ENCODE data around the gene ITGB3.
A peak's percentile ranks its signal among the peaks of the same experiment; 100 is the strongest.
"Not testable (repeated sequence)": the region's sequence is repeated elsewhere in the genome, so short reads cannot be mapped to it uniquely, and the experiment has no call there.

The ITGB3 gene

GRCh38 chr17:47244697-47245096 is 8.9 kb upstream of the ITGB3 start:
- no peak for DNase-seq (ENCODE audit: low read depth, low spot score)

GRCh38 chr17:47246120-47246519 is 7.5 kb upstream of the ITGB3 start:
- DNase-seq (ENCODE audit: low read depth, low spot score): no peak

- no peak for DNase-seq (ENCODE audit: low read depth, low spot score)
Observed at GRCh38 chr17:47250855-47251254, 2.8 kb upstream of the ITGB3 start.

GRCh38 chr17:47251421-47251940 is 2.1 kb upstream of the ITGB3 start:
- DNase-seq (ENCODE audit: low read depth, low spot score): no peak

- DNase-seq (ENCODE audit: low read depth, low spot score): no peak
Observed at GRCh38 chr17:47252209-47252608, 1.4 kb upstream of the ITGB3 start.

GRCh38 chr17:47252766-47253512 is 688 bp upstream of the ITGB3 start:
- DNase-seq (ENCODE audit: low read depth, low spot score): no peak

GRCh38 chr17:47254403-47254943 is 846 bp downstream of the ITGB3 start:
- DNase-seq (ENCODE audit: low read depth, low spot score): no peak

- no peak for DNase-seq (ENCODE audit: low read depth, low spot score)
Observed at GRCh38 chr17:47257651-47258339, 4.2 kb downstream of the ITGB3 start.

GRCh38 chr17:47262586-47262985 is 9.0 kb downstream of the ITGB3 start:
- no peak for DNase-seq (ENCODE audit: low read depth, low spot score)

GRCh38 chr17:47264166-47264565 is 10.5 kb downstream of the ITGB3 start:
- DNase-seq (ENCODE audit: low read depth, low spot score): no peak

- no peak for DNase-seq (ENCODE audit: low read depth, low spot score)
Observed at GRCh38 chr17:47265983-47266541, 12.4 kb downstream of the ITGB3 start.

GRCh38 chr17:47266782-47267181 is 13.2 kb downstream of the ITGB3 start:
- DNase-seq (ENCODE audit: low read depth, low spot score): no peak

GRCh38 chr17:47267354-47267828 is 13.8 kb downstream of the ITGB3 start:
- peak; percentile 94 for DNase-seq (ENCODE audit: low read depth, low spot score)

- DNase-seq (ENCODE audit: low read depth, low spot score): not testable (repeated sequence)
Observed at GRCh38 chr17:47268964-47269363, 15.3 kb downstream of the ITGB3 start.

- not testable (repeated sequence) for DNase-seq (ENCODE audit: low read depth, low spot score)
Observed at GRCh38 chr17:47269561-47270280, 16.1 kb downstream of the ITGB3 start.

GRCh38 chr17:47270946-47271705 is 17.5 kb downstream of the ITGB3 start:
- DNase-seq (ENCODE audit: low read depth, low spot score): no peak

GRCh38 chr17:47272491-47272890 is 18.9 kb downstream of the ITGB3 start:
- DNase-seq (ENCODE audit: low read depth, low spot score): no peak

GRCh38 chr17:47273245-47273644 is 19.6 kb downstream of the ITGB3 start:
- no peak for DNase-seq (ENCODE audit: low read depth, low spot score)

- no peak for DNase-seq (ENCODE audit: low read depth, low spot score)
Observed at GRCh38 chr17:47274319-47275069, 20.9 kb downstream of the ITGB3 start.
